ENCODE data around the gene CHSY1.

Gene CHSY1

DNA sequence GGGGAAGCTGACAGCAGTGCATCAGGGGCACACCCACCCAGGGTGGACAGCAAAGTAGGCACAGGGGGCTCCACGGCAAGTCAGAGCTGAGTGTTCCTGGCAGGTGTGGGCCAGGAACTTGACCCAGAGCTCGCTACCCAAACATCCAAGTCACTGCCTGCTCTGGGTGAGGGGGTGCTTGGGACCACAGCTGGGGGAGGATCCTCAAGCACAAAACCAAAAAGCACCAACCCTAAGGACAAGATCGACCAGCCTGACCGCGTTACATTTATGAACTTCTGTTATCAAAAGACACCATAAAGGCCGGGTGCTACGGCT is 101.2 kb downstream of the CHSY1 start:
- Mint-ChIP-seq H3K4me1 (peaks cover 20% of the 10 kb centered on the region), H3K36me3 (no peaks in the 10 kb centered on the region), H3K27me3 (peaks cover 12% of the 10 kb centered on the region), H3K27ac (no peak overlapping the region), H3K9me3 (no peaks in the 10 kb centered on the region), H3K4me3 (no peak overlapping the region)
- no peak for DNase-seq (ENCODE audit: low spot score in 2 of 2)
- no peak for ATAC-seq (ENCODE audit: low read depth)

DNA sequence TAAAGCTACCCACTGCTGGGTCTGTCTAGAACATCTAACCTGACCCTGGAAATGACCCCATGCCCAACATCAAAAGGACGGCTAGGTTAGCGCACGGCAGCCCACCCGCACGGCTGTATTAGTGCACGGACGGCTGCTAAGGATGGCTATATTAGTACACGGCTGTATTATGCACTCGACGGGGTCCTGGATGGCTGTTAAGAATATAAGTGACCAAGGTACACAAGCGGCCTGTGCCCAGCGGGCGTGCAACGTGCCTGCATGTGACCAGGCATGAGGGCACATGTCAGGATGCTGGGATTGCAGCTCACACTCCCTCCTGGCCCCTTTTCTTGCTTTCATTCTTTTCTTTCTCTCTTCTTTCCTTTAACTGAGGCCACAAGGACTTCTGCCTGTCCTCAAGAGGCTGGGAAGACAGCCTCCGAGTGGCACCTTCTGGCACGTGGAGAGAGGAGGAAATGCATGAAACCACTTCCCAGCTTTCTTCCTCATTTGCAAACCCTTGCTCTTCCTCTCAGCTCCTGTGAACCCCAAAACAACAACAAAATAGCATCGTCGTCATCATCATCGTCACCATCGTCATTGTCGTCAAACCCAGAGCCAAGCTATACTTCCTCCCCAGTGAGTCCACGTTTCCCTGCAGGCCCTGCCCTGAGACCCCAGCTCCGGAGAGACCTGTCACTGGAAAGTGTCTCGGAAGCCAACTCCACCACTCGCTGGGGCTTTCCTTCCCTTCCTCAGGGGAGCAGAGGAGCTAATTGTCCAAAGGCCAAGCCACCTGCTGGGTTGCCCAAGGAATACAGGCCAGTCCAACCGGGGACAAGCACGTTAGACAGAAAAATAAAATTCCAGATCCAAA is 101.8 kb downstream of the CHSY1 start:
- DNase-seq (ENCODE audit: low spot score in 2 of 2) (no peak), ATAC-seq (ENCODE audit: low read depth) (no peak)
- H3K9me3 Mint-ChIP-seq = no peaks in the 10 kb centered on the region
- H3K36me3 Mint-ChIP-seq = no peaks in the 10 kb centered on the region
- H3K4me3 Mint-ChIP-seq = no peak overlapping the region
- peaks cover 12% of the 10 kb centered on the region for H3K27me3 Mint-ChIP-seq
- H3K27ac Mint-ChIP-seq = peak overlapping the region; percentile 51
- peaks cover 20% of the 10 kb centered on the region for H3K4me1 Mint-ChIP-seq

DNA sequence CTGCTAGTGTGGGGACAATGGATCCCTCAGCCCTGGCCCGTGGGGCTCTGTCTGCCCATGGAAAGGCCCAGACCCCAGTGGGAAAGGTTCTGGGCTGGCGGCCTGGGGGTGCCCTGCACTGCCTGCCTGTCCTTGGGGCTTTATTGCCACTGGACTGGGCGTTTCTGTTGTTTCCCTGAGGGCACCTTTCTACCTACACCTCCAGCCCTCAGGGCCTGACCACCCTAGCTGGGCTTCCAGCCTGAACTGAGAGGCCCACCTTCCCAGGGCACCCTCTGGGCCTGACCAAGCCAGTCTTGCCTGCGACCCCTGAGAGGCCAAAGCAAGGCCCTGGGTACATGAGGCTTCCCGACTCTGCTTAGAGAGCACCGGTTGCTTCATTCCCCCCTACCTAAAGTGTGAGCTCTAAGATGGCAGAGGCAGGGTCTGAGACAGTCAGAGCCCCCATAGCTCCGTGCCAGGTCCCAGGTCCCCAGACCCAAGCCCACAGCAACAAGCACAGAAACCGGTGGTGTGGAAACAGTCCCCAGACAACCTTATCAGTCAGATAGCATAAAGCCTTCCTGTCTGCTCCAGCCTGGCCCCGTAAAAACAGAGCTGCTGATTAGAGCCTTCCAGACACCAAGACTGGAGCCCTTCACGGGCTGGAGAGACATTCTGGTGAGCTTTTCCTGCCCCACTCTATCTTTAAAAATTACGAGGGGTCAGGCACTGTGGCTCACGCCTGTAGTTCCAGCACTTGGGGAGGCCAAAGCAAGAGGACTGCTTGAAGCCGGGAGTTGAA is 102.8 kb downstream of the CHSY1 start:
- Mint-ChIP-seq H3K4me1 (peaks cover 20% of the 10 kb centered on the region), H3K4me3 (no peak overlapping the region), H3K27ac (no peak overlapping the region), H3K36me3 (no peaks in the 10 kb centered on the region), H3K27me3 (peaks cover 12% of the 10 kb centered on the region), H3K9me3 (no peaks in the 10 kb centered on the region)
- no peak for DNase-seq (ENCODE audit: low spot score in 2 of 2)
- ATAC-seq (ENCODE audit: low read depth) = no peak

DNA sequence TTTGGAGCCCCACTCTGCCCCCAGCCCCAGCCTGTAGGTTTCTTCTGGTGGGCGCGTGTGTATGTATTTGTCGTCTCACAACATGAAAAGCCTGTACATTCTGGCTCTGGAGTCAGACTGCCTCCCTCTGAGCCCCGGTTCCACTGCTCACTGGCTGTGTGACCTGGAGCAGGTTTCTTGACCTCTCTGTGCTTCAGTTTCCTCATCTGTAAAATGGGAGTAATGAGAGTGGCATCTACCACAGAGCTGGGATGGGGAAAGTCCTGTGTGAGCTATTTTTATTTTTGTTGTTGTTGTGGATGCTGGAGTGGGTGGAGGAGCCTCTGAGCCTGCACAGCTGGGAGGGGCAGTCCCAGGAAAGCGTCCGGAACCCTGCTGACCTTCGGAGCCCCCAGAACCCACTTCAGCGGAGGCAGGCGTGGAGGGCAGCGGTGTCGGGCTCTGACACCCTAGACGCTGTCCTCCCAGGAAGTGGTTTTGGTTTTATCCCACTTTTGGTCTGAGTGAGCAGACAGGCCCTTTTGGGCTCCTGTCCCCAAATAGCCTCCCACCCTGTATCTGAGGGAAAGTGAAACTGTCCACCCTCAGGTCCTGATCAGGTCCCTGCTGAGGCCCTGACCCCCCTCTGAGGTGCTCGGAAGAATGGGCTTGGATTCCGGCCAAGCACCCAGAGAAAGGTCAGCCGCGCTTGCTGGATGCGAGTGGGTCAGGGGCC is 103.5 kb downstream of the CHSY1 start:
- Mint-ChIP-seq H3K9me3 (no peaks in the 10 kb centered on the region), H3K27me3 (peaks cover 12% of the 10 kb centered on the region), H3K4me1 (peaks cover 20% of the 10 kb centered on the region), H3K36me3 (no peaks in the 10 kb centered on the region), H3K4me3 (no peak overlapping the region), H3K27ac (no peak overlapping the region)
- ATAC-seq (ENCODE audit: low read depth) = no peak
- no peak for DNase-seq (ENCODE audit: low spot score in 2 of 2)

DNA sequence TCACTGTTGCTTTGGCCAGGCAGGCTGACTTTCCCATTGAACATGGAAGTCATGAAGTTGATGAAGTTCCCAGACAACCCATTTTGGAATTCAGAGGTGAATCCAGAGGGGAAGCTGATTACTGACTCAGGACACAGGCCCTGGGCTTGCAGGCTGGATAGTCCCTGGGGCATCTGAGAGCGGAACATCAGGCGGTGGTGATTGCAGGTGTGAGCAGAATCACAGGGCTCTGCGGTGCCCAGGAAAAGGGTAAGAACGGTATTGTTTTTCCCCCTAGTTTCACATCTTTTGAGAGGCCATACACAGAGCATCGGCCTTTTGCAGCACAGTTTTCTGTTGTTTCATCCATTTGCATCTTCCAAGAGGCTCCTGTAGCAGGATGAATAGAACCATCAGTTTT is 104.7 kb downstream of the CHSY1 start:
- ATAC-seq (ENCODE audit: low read depth) = no peak
- no peak overlapping the region for H3K27ac Mint-ChIP-seq
- peaks cover 1% of the 10 kb centered on the region for H3K9me3 Mint-ChIP-seq
- DNase-seq (ENCODE audit: low spot score in 2 of 2) = no peak
- no peak overlapping the region for H3K4me3 Mint-ChIP-seq
- no peaks in the 10 kb centered on the region for H3K36me3 Mint-ChIP-seq
- H3K4me1 Mint-ChIP-seq = peaks cover 20% of the 10 kb centered on the region
- H3K27me3 Mint-ChIP-seq = peaks cover 12% of the 10 kb centered on the region

DNA sequence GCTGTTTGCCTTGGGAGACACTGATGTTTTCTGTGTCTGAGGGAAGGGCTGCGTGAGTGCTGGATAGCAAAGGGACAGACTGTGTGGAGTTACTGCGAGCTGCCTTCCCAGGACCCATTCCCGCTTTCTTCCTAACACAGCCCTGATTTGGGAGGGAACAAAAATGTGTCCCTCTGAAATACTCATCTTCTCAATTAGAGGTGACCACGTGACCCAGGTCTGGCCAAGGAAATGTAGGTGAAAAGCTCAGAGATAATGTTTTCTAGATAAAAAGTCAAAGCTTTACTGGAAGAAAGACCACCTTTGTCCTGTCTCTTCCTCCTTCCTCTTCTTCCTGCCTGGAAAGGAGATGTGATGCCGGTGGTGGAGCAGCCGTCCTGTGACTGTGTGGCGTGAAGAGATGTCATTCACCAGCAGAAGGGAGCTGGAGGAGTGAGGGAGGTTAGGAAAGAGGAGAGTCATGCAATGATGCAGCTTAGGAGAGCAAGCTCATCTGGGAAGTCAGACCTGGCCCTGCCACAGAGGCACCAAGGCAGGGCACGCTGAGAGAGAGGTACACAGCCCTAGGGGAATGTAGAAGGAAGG is 105.6 kb downstream of the CHSY1 start:
- DNase-seq (ENCODE audit: low spot score in 2 of 2) (no peak), ATAC-seq (ENCODE audit: low read depth) (no peak)
- H3K36me3 Mint-ChIP-seq = no peaks in the 10 kb centered on the region
- H3K9me3 Mint-ChIP-seq = peaks cover 5% of the 10 kb centered on the region
- no peak overlapping the region for H3K4me3 Mint-ChIP-seq
- H3K27me3 Mint-ChIP-seq = peaks cover 12% of the 10 kb centered on the region
- H3K4me1 Mint-ChIP-seq = peaks cover 24% of the 10 kb centered on the region
- H3K27ac Mint-ChIP-seq = no peak overlapping the region

DNA sequence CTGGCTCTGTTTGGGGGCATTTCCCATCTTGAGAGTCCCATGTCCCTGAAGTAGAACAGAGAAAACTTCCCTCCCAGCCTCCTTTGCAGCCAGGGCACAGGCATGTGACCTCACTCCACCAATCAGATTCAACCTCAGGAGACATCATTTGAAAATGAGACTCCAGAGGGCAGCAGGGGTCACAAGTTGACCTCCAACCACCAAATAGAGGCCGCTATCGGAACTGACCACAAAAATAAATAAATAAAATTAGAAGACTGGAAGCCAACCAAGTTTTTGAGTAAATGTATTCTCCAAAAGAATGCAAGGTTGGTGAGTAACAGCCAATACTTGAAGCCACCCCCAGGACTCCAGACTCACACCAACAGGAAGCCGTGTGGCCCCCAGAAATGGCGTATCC is 106.5 kb downstream of the CHSY1 start:
- no peak overlapping the region for H3K27ac Mint-ChIP-seq
- H3K4me1 Mint-ChIP-seq = peaks cover 17% of the 10 kb centered on the region
- peaks cover 10% of the 10 kb centered on the region for H3K27me3 Mint-ChIP-seq

DNA sequence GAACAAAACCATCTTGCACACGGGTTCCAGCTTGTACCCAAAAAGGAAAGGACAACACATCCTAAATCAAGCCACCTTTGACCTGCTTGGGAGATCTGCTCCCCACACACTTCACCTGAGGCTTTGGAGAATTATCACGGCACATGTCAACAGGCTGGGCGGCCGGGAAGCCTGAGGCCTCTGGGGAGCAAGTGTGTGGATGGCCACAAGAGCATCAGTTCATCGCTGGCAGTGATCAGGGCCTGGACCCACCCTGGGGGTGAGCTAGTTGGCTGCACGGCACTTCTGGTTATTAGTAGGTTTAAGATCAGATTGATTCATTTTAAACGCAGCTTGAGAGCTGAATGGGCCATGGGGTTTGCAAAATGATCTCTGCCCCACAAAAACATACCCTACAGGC is 108.5 kb downstream of the CHSY1 start:
- no peak for DNase-seq (ENCODE audit: low spot score in 2 of 2)
- no peaks in the 10 kb centered on the region for H3K36me3 Mint-ChIP-seq
- H3K9me3 Mint-ChIP-seq = peaks cover 5% of the 10 kb centered on the region
- no peak for ATAC-seq (ENCODE audit: low read depth)
- H3K27me3 Mint-ChIP-seq = peaks cover 8% of the 10 kb centered on the region
- peaks cover 25% of the 10 kb centered on the region for H3K4me1 Mint-ChIP-seq
- no peak overlapping the region for H3K4me3 Mint-ChIP-seq
- no peak overlapping the region for H3K27ac Mint-ChIP-seq

More for the DNA sequence above, 106.5 kb downstream of the CHSY1 start:
- peaks cover 5% of the 10 kb centered on the region for H3K9me3 Mint-ChIP-seq
- no peak overlapping the region for H3K4me3 Mint-ChIP-seq
- DNase-seq (ENCODE audit: low spot score in 2 of 2) (no peak), ATAC-seq (ENCODE audit: low read depth) (no peak)
- H3K36me3 Mint-ChIP-seq = no peaks in the 10 kb centered on the region

DNA sequence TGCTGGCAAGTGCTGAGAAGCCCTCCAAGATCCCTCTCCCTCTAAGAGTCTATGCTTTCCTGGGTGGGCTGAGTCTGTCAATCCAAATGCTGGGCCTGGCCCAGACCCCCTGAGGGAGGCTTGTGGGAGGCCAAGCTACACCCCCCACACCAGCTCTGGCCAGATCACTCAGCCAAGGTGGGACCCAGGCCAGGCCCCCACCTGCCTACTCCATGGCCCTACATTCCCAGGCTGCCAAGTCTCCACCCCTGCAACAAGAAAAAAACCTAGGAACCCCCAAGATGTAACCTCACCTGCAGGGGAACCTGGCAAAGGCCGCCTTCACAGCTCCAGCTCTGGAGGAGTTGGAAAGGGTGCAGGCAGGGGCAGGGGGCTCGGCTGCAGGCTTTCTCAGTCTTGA is 109.1 kb downstream of the CHSY1 start:
- Mint-ChIP-seq H3K27ac (no peak overlapping the region), H3K36me3 (no peaks in the 10 kb centered on the region), H3K27me3 (peaks cover 8% of the 10 kb centered on the region), H3K4me1 (peaks cover 25% of the 10 kb centered on the region), H3K9me3 (peaks cover 5% of the 10 kb centered on the region), H3K4me3 (no peak overlapping the region)
- no peak for ATAC-seq (ENCODE audit: low read depth)
- DNase-seq (ENCODE audit: low spot score in 2 of 2) = no peak

DNA sequence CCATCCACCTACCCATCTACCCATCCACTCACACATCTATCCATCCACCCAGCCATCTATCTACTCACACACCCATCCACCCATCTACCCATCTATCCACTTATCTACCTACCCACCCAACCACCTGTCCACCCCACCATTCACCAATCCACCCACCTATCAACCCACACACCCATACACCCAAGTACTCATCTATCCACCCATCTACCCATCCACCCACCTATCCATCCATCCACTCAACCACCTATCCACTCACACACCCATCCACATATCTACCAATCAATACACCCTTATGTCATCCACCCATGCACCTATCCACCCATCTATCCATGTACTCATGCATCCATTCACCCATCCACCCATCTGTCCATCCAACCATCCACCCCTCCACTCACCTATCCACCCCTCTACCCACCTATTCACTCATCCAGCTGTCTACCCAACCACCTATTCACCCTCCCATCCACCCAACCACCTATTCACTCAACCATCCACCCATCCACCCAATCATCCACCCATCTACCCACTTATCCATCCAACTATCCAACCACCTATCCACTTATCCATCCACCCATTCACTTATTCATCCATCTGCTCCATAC is 109.8 kb downstream of the CHSY1 start:
- Mint-ChIP-seq H3K36me3 (no peaks in the 10 kb centered on the region), H3K9me3 (peaks cover 5% of the 10 kb centered on the region), H3K4me3 (no peak overlapping the region), H3K4me1 (peaks cover 32% of the 10 kb centered on the region), H3K27ac (no peak overlapping the region), H3K27me3 (peaks cover 11% of the 10 kb centered on the region)
- DNase-seq (ENCODE audit: low spot score in 2 of 2) (no peak), ATAC-seq (ENCODE audit: low read depth) (no peak)

DNA sequence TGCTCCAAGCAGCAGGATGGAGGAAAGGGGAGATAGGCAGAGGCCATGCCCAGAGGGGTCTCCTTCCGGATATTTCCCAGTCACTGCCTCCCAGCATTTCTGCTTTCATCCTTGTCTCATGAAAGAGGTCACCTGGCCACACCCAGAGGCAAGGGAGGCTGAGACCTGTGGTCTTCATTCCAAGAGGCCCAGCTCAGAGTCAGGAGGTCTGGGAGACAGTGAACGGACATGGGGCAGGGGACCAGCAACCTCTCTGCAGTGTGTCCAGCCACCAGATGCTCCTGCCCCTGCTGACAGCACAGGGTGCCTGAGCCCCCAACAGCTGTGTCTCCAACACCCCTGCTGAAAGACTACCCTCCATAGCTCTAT is 111.2 kb downstream of the CHSY1 start:
- peaks cover 5% of the 10 kb centered on the region for H3K9me3 Mint-ChIP-seq
- no peak for DNase-seq (ENCODE audit: low spot score in 2 of 2)
- no peaks in the 10 kb centered on the region for H3K36me3 Mint-ChIP-seq
- no peak overlapping the region for H3K4me3 Mint-ChIP-seq
- no peak overlapping the region for H3K27ac Mint-ChIP-seq
- H3K27me3 Mint-ChIP-seq = peaks cover 6% of the 10 kb centered on the region
- no peak for ATAC-seq (ENCODE audit: low read depth)
- H3K4me1 Mint-ChIP-seq = peaks cover 42% of the 10 kb centered on the region

DNA sequence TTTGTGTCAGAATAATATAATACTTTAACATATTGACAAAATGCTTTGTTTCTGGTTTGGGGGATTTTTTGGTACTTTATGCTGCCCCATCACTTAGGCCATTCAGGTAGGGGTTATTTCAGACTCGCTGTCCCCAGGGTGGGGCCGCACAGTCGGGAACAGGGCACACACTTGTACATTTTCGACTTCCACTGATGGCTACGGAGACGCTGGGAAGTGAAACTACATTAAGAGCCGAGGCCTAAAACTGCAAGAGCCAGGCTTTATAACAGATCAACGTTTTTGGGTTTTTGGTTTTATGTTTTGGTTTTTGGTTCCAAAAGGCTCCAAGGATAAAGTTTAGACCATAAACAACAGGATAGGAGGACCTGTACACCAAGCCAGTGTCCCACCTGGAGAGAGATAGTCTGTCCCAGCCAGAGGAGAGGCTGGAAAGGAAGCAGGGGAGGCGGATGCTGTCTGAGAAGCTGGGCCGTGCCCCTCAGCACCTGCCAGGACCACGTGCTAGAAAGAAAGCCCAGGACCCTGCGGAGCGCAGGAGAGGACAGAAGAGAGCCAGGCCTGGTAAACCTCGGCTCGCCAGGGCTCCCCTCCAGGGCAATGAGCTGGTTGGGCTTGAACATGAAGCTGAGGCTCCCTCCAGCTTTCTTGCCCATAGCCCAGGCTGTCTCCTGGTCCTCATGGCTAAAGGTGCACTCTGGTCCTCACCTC is 111.7 kb downstream of the CHSY1 start:
- peak overlapping the region; percentile 61 for H3K4me3 Mint-ChIP-seq
- peaks cover 5% of the 10 kb centered on the region for H3K9me3 Mint-ChIP-seq
- peaks cover 6% of the 10 kb centered on the region for H3K27me3 Mint-ChIP-seq
- H3K36me3 Mint-ChIP-seq = no peaks in the 10 kb centered on the region
- DNase-seq (ENCODE audit: low spot score in 2 of 2) = no peak
- H3K4me1 Mint-ChIP-seq = peaks cover 46% of the 10 kb centered on the region
- peak; percentile 65 for ATAC-seq (ENCODE audit: low read depth)
- peak overlapping the region; percentile 74 for H3K27ac Mint-ChIP-seq

All from memory B cell (primary cell).